ENCODE measurements around the gene CRB1. TPM values are rescaled to one million over a fixed set of nuclear protein-coding genes. Genes with fewer than 3 reads are reported as not detected.
A peak's percentile ranks its signal among the peaks of the same experiment; 100 is the strongest.

The CRB1 gene
- total and polyA plus RNA-seq, 9 of the 15 experiments (the other 6 are each of a cell fraction or from before 2014, with no cell fraction given) = 0.04 to 0.10 TPM; not detected in 7

GRCh38 chr1:197399755-197400521, 131.9 kb downstream of the CRB1 start:
- ChIA-PET POLR2A (no interaction called here), CTCF (ENCODE audit: low intra/inter-chr PET ratio) (interaction anchor here (0.7 to 1.0 kb wide), 2 partner anchors 121 to 867 kb away, joined by 4 to 7 read pairs; no protein-coding TSS in a partner anchor)
- H3K9ac ChIP-seq (ENCODE audit: insufficient read depth in 1 of 2, low read depth in 2 of 2, low read length in 2 of 2) = no peak overlapping the region
- DNase-seq (ENCODE audit: extremely low read depth in 1 of 4, low spot score in 3 of 4) (peak; percentile 29 to 66 (median 49)), ATAC-seq (peak; percentile 96), FAIRE-seq (peak; percentile 83)
- H3K27me3 ChIP-seq (ENCODE audit: control insufficient read depth in 2 of 2, insufficient read depth in 2 of 2, low read length in 2 of 2) = peaks cover 3 to 11% of the 10 kb centered on the region in 2 experiments; a peak in 2 of 5 replicates
- H3K4me3 ChIP-seq = no peak overlapping the region
- H3K4me2 ChIP-seq (ENCODE audit: insufficient read depth, low read length) = no peak overlapping the region
- in situ Hi-C loops (cut with MboI) (no loop called here), intact Hi-C loops (cut with micrococcal nuclease) (loop anchor here (2.0 to 5.0 kb wide), 3 partner anchors 121 to 517 kb away; partner anchors contain the start of gene LHX9)
- H2AFZ ChIP-seq (ENCODE audit: low read depth, low read length) = no peak overlapping the region
- no peaks in the 10 kb centered on the region for H4K20me1 ChIP-seq (replicated peaks; ENCODE audit: control insufficient read depth, insufficient read depth, low read length)
- no TSS peak for BruUV-seq (replicated peaks)
- H3K79me2 ChIP-seq (ENCODE audit: control insufficient read depth, insufficient read depth, low read length) = no peaks in the 10 kb centered on the region
- no peaks in the 10 kb centered on the region for H3K4me1 ChIP-seq (replicated peaks in 1 of 2; ENCODE audit: control insufficient read depth in 2 of 2, insufficient read depth in 2 of 2, low read length in 2 of 2)
- no peaks in the 10 kb centered on the region for H3K9me1 ChIP-seq (ENCODE audit: control insufficient read depth, insufficient read depth, low read length)
- H3K9me3 ChIP-seq (replicated peaks; ENCODE audit: control insufficient read depth, insufficient read depth, low read depth, low read length) = no peaks in the 10 kb centered on the region
- 0% methylated on average over 4 of the region's 4 CpGs for WGBS (ENCODE audit: insufficient coverage, low coverage, missing lambda C conversion rate)
- H3K36me3 ChIP-seq (ENCODE audit: control insufficient read depth, insufficient read depth, low read length) = no peaks in the 10 kb centered on the region
- H3K27ac ChIP-seq (ENCODE audit: extremely low read depth, low read depth, low read length) = no peak overlapping the region
- TF ChIP-seq MAFF (IDR thresholded peaks at IDR 0.05; ENCODE audit: low read length) (peak; percentile 49; the same call in 1 of the 2 replicates), FOXJ2 (tag; IDR thresholded peaks at IDR 0.05) (peak; percentile 18; the same call in 1 of the 2 replicates), IRF9 (tag; IDR thresholded peaks at IDR 0.05) (peak; percentile 66), SP1 (CRISPR knock-in tag; IDR thresholded peaks at IDR 0.05) (no peak), C11orf30 (IDR thresholded peaks at IDR 0.05; ENCODE audit: low read depth) (0 out of 2 replicates have a peak, but pooled peaks have one; percentile 10), ATF1 (CRISPR knock-in tag; IDR thresholded peaks at IDR 0.05) (no peak), ATF1 (tag; IDR thresholded peaks at IDR 0.05) (peak; percentile 14; the same call in 1 of the 2 replicates), PKNOX1 (IDR thresholded peaks at IDR 0.05) (peak; percentile 75), TRIM24 (IDR thresholded peaks at IDR 0.05) (peak in 1 of 2 experiments; percentile 58; a peak in 2 of 4 replicates), ARID1B (IDR thresholded peaks at IDR 0.05) (0 out of 2 replicates have a peak, but pooled peaks have one; percentile 15), DACH1 (IDR thresholded peaks at IDR 0.05; ENCODE audit: partially characterized antibody) (peak; percentile 29), KLF16 (IDR thresholded peaks at IDR 0.05) (peak; percentile 43; the same call in 1 of the 2 replicates), MTA1 (IDR thresholded peaks at IDR 0.05; ENCODE audit: borderline replicate concordance) (no peak), SNIP1 (IDR thresholded peaks at IDR 0.05; ENCODE audit: low read depth) (no peak), EHMT2 (IDR thresholded peaks at IDR 0.05) (0 out of 2 replicates have a peak, but pooled peaks have one; percentile 8), STAT5A (IDR thresholded peaks at IDR 0.05; ENCODE audit: borderline replicate concordance, low read length) (no peak), LCOR (CRISPR knock-in tag; IDR thresholded peaks at IDR 0.05) (no peak), RBM14 (IDR thresholded peaks at IDR 0.05; ENCODE audit: borderline replicate concordance, insufficient read depth, low read depth, low read length) (no peak), CEBPG (CRISPR knock-in tag; IDR thresholded peaks at IDR 0.05) (peak; percentile 70), CEBPG (tag; conservative IDR thresholded peaks at IDR 0.05 in 1 of 2, IDR thresholded peaks at IDR 0.05 in 1 of 2) (peak; percentile 89 to 91), FOXM1 (IDR thresholded peaks at IDR 0.05; ENCODE audit: low read depth) (peak; percentile 42; the same call in 1 of the 2 replicates), FOXM1 (CRISPR knock-in tag; IDR thresholded peaks at IDR 0.05; ENCODE audit: low read depth) (no peak), HDAC2 (IDR thresholded peaks at IDR 0.05) (no peak; the same call in 1 of the 2 replicates), POLR2AphosphoS2 (IDR thresholded peaks at IDR 0.05; ENCODE audit: low read length) (no peak), SMAD2 (IDR thresholded peaks at IDR 0.05; ENCODE audit: low read depth, low read length) (no peak)
